GM10248 (cell line): ENCODE measurements around the gene NUDT16L1.
A peak's percentile ranks its signal among the peaks of the same experiment; 100 is the strongest.

Experiments used
- CTCF ChIA-PET: fragments of 300-600 bp; sonication (Branson Sonifier 250); formaldehyde crosslinking; extraction: SDS; loops from one replicate; lab custom pipeline; 2021; ENCODE audit warnings: antibody characterized with exemption; lab: Yijun Ruan, JAX
- POLR2A ChIA-PET: fragments of 350-650 bp; sonication (Branson Sonifier 250); formaldehyde crosslinking; extraction: SDS; loops from one replicate; lab custom pipeline; 2020; ENCODE audit warnings: antibody characterized with exemption; lab: Yijun Ruan, JAX
- DNase-seq: peaks from one replicate; pipeline ENCODE4 v3.0.0; 2012; ENCODE audit errors: extremely low spot score
- TF ChIP-seq, protein P1 (sequence below): IDR thresholded peaks from 2 replicates; pipeline ENCODE4 v1.5.1; 2012; ENCODE audit warnings: mild to moderate bottlenecking, low read depth; ENCODE audit errors: extremely low read depth, missing control alignments, control extremely low read depth

NUDT16L1 gene

DNA sequence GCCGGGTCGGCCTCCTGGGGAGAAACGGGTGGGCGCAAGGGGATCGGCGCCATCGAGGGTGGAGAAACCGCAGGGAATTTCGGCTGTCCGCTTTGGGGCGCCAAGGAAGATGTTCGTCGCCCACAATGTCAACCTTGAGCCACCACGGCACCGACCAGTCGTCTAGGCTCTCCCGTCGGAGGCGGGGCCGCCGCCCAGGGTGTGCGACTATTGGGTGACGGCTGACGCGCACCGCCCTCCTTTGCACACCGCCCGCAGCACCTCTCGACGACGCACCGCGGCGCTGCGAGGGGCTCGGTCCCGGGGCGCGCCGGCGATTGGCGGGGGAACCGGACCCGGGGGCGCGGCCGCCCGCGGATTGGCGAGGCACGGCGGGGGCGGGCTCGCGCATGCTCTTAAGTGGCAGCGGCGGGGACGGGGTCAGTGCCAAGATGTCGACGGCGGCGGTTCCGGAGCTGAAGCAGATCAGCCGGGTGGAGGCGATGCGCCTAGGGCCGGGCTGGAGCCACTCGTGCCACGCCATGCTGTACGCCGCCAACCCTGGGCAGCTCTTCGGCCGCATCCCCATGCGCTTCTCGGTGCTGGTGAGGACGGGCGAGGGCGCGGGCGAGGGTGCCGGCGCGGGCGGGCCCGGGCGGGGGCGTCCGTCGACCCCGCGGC lies at the start of gene NUDT16L1:
Gene NUDT16L1, plus strand, starts transcription at position 267 of the 660 bp plus-strand sequence. Its CDS starts 165 bp downstream, at position 432.
- peak; percentile 99 for DNase-seq
- TF ChIP-seq, protein P1, sequence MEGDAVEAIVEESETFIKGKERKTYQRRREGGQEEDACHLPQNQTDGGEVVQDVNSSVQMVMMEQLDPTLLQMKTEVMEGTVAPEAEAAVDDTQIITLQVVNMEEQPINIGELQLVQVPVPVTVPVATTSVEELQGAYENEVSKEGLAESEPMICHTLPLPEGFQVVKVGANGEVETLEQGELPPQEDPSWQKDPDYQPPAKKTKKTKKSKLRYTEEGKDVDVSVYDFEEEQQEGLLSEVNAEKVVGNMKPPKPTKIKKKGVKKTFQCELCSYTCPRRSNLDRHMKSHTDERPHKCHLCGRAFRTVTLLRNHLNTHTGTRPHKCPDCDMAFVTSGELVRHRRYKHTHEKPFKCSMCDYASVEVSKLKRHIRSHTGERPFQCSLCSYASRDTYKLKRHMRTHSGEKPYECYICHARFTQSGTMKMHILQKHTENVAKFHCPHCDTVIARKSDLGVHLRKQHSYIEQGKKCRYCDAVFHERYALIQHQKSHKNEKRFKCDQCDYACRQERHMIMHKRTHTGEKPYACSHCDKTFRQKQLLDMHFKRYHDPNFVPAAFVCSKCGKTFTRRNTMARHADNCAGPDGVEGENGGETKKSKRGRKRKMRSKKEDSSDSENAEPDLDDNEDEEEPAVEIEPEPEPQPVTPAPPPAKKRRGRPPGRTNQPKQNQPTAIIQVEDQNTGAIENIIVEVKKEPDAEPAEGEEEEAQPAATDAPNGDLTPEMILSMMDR = peak; percentile 22
- ChIA-PET POLR2A (interaction anchor here (0.6 to 1.8 kb wide), 2 partner anchors 41 to 52 kb away, joined by 4 to 5 read pairs; partner anchors contain the start of gene DNAAF8), CTCF (interaction anchor here (0.7 to 2.4 kb wide), 10 partner anchors 10 to 187 kb away, joined by 3 to 6 read pairs (median 4); partner anchors contain the start of gene DNAAF8)

DNA sequence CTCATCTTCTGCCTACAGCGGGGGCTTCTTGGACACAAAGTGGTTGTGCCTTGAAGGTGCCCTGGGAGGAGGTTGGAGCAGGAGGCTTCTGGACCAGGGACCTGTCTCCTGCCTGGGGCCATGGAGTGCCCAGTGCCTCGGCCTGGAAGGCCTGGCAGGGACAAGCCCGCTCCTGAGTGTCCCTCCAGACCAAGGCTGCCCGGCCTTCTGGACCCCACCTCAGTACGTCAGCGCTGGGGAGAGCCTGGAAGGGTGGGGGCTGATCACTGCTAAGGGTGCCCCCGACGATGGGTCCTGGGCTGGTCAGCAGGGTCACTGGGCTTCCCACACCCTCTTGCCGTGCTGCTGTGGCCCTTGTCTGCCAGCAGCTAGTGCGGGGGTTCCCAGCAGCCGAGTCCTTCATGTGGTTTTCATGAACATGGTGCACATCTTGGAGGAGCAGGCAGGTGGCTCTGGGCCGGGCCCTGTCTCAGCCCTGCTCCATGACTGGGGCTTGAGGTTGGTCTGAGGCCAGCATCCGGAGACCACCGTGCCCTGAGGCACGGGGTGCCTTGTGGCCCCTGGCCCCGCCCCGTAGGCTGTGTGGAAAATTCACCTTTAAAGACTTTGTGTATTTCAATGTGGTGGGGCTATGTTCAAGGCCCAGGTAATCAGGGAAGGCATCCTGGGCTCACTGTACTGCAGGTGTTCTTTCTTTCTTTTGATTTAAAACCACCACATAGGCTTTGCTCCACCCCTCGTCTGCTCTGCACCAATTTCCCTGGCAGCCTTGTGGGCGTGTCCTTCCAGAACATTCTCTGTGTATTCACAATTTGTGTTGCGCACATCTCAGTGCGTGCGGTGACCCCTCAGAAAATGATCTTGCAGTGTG lies 46.4 kb upstream of the NUDT16L1 start:
- ChIA-PET CTCF (no interaction called here), POLR2A (no interaction called here)
- DNase-seq = no peak
- TF ChIP-seq, protein P1 = no peak

DNA sequence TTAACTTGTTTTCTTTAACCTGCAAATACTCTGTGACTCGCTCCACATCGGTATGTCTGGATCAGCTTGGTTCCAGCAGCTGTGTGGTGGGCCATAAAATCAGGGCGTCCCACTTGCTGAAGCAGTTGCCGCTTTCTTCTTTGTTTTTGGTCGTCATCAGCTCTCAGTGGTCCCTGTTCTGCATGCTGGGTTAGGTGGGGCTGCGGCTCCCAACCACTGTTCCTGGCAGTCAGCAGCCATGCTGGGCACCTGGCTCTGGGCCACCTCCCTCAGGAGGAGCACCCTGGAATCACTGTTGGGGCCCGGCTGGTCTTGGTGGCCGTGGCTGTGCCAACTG lies 45.8 kb upstream of the NUDT16L1 start:
- TF ChIP-seq, protein P1 = no peak
- POLR2A ChIA-PET = no interaction called here
- DNase-seq = no peak
- CTCF ChIA-PET = no interaction called here

DNA sequence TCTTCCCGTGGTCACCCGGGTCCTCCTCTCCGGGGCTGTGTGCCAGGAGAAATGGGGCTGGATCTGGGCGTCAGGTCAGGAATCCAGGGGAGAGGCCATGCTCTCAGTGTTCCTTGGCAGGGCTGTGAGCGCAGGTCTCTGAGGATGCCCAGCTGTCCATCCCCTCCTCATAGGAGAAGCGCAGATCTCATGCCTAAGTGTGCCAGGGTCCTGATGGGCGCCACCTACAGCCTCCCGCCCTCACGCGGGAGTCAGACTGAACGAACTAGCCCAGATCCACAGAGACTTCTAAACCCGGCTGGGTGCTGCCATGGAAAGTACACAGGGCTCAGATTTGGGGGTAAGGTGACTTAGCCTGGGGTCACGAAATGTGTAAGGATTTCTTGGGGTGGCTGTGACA lies 44.4 kb upstream of the NUDT16L1 start:
- TF ChIP-seq, protein P1 = no peak
- CTCF ChIA-PET = interaction anchor here (3.0 to 3.3 kb wide), 2 partner anchors 13 to 24 kb away, joined by 31 to 35 read pairs; partner anchors contain the start of gene MGRN1
- POLR2A ChIA-PET = no interaction called here
- DNase-seq = no peak

DNA sequence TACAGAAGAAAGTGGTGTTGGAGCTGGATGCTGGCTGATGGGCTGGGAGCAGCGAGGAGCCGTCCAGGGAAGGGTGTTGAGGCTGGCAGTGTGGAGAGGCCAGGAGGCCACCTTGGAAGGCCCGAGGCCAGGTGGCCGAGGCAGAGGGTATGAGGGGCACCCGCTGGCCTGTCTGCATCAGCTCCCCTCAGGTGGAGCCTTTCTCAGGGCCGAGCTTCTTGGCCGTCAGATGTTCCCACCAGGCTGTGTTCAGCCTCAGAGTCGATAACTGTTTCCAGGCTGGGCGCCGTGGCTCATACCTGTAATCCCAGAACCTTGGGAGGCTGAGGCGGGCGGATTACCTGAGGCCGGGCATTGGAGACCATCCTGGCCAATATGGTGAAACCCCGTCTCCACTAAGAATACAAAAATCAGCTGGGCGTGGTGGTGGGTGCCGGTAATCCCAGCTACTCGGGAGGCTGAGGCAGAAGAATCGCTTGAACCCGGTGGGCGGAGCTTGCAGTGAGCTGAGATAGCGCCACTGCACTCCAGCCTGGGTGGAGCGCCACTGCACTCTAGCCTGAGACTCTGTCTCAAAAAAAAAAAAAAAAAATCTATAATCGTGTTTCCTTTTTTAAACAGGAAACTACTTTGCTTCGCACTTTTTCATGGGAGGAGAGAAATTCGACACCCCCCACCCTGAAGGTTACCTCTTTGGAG lies 43.5 kb upstream of the NUDT16L1 start:
- TF ChIP-seq, protein P1 = no peak
- no peak for DNase-seq
- ChIA-PET CTCF (interaction anchor here (0.6 to 3.3 kb wide), 16 partner anchors 8 to 218 kb away, joined by 3 to 35 read pairs (median 3); partner anchors contain the start of genes ANKS3, DNAAF8 and MGRN1), POLR2A (no interaction called here)
